Lung (tissue), 12 donors: Measurements from ENCODE around the gene GRB14. TPM values are rescaled to one million over a fixed set of nuclear protein-coding genes. Genes with fewer than 3 reads are reported as not detected.
A peak's percentile ranks its signal among the peaks of the same experiment; 100 is the strongest.

Experiments
- ATAC-seq: fragments of 200-7000 bp; cut with Tn5 transposase; one replicate; pipeline ENCODE4 v1.9.1; 2020; ENCODE audit warnings: moderate number of reproducible peaks; ENCODE audit not compliant: insufficient read depth, low FRiP score
- DNase-seq, 3 donors: peaks; one replicate each; pipeline ENCODE4 v3.0.0-alpha.2; 2013 to 2017
- H3K27ac ChIP-seq, 2 donors: one replicate each; pipeline ENCODE4 v1.5.1; 2013; ENCODE audit warnings: mild to moderate bottlenecking in 2 of 2, moderate library complexity in 2 of 2, control low read depth in 1 of 2, inconsistent platforms in 1 of 2, low read depth in 1 of 2, low read length in 1 of 2
- H3K27me3 ChIP-seq, 3 donors: one replicate each; pipeline ENCODE4 v1.5.1; 2013; ENCODE audit warnings: low read length in 2 of 3; ENCODE audit not compliant: control insufficient read depth in 3 of 3, insufficient read depth in 3 of 3
- H3K36me3 ChIP-seq, 4 donors: one replicate each; pipeline ENCODE4 v1.5.1; 2013; ENCODE audit warnings: low read length in 4 of 4, mild to moderate bottlenecking in 1 of 4, moderate library complexity in 1 of 4; ENCODE audit not compliant: control insufficient read depth in 4 of 4, insufficient read depth in 4 of 4
- H3K4me1 ChIP-seq, 5 donors: one replicate each; pipeline ENCODE4 v1.5.1; 2013; ENCODE audit warnings: low read length in 5 of 5, mild to moderate bottlenecking in 2 of 5, moderate library complexity in 1 of 5; ENCODE audit not compliant: control insufficient read depth in 5 of 5, insufficient read depth in 5 of 5
- H3K4me3 ChIP-seq: one replicate; pipeline ENCODE4 v1.5.1; 2013; ENCODE audit warnings: mild to moderate bottlenecking, control low read depth, moderate library complexity
- H3K9ac ChIP-seq, 2 donors: one replicate each; pipeline ENCODE4 v1.5.1; 2013; ENCODE audit warnings: low read length in 2 of 2, control low read depth in 1 of 2; ENCODE audit not compliant: insufficient read depth in 1 of 2
- H3K9me3 ChIP-seq, 4 donors: one replicate each; pipeline ENCODE4 v1.5.1; 2013; ENCODE audit warnings: low read length in 3 of 4, mild to moderate bottlenecking in 1 of 4, moderate library complexity in 1 of 4; ENCODE audit not compliant: control insufficient read depth in 4 of 4, insufficient read depth in 3 of 4
- CTCF ChIP-seq: IDR thresholded peaks from 2 replicates; pipeline ENCODE4 v1.5.1; 2012; ENCODE audit warnings: mild to moderate bottlenecking; ENCODE audit errors: control extremely low read depth, extremely low read depth
- WGBS, 2 donors: extraction: QIAGEN DNeasy Blood & Tissue Kit; methylation state at CpG; one replicate each; pipeline ENCODE4 v1.1.7; 2013; 5-methylcytosine and 5-hydroxymethylcytosine counted together
- polyA plus RNA-seq, 2 donors: library from polyadenylated mRNA; stranded (reverse); fragments of 200-250 nt; gene quantifications; one replicate each; pipeline ENCODE4 v1.2.1, GENCODE V29; 2013
- total RNA-seq, 2 donors: library from RNA; depleted of rRNA in 1 of 2; stranded (reverse); fragments of >200 nt in 1 of 2; gene quantifications; one replicate each; pipeline ENCODE4 v1.2.1, GENCODE V29; 2014 to 2021
- donor health status: control.
- donor health status: control.
- donor health status: Bipolar disorder and iron deficiency.
- donor health status: healthy.
- donor health status: DM: yes; HTN: yes; CAD: no.

GRB14 gene
- total and polyA plus RNA-seq, 4 donors: 1.1 to 20.2 (median 5.2) TPM

GRCh38 chr2:164621764-164622105 lies 453 bp upstream of the GRB14 start:
- peak overlapping the region in 1 of 2 donors; percentile 79 for H3K27ac ChIP-seq
- 6 to 8% methylated on average over 8 to 13 of the region's 13 CpGs for WGBS, 2 donors
- H3K36me3 ChIP-seq: no peaks in the 10 kb centered on the region
- peak overlapping the region in 1 of 2 donors; percentile 31 for H3K9ac ChIP-seq
- peak overlapping the region; percentile 42 for H3K4me3 ChIP-seq
- DNase-seq (peak; percentile 15 to 34 (median 19)), ATAC-seq (no peak)
- no peaks in the 10 kb centered on the region for H3K9me3 ChIP-seq
- no peak for TF ChIP-seq CTCF
- H3K4me1 ChIP-seq: peaks cover 0 to 12% (median 0%) of the 10 kb centered on the region in 5 donors
- H3K27me3 ChIP-seq: peaks cover 0 to 9% (median 2%) of the 10 kb centered on the region in 3 donors

GRCh38 chr2:164620457-164620856 lies 825 bp downstream of the GRB14 start:
- Histone ChIP-seq H3K9ac (no peak overlapping the region), H3K36me3 (no peaks in the 10 kb centered on the region), H3K9me3 (no peaks in the 10 kb centered on the region), H3K4me3 (no peak overlapping the region), H3K27ac (no peak overlapping the region), H3K4me1 (peaks cover 0 to 12% (median 0%) of the 10 kb centered on the region in 5 donors), H3K27me3 (peaks cover 0 to 9% (median 2%) of the 10 kb centered on the region in 3 donors)
- peak in 1 of 3 donors; percentile 20 for DNase-seq
- no peak for TF ChIP-seq CTCF
- ATAC-seq: peak; percentile 2
- 20 to 21% methylated on average over 7 of the region's 7 CpGs for WGBS, 2 donors

- Histone ChIP-seq H3K27me3 (peaks cover 0 to 9% (median 2%) of the 10 kb centered on the region in 3 donors), H3K27ac (no peak overlapping the region), H3K9me3 (peaks cover 0 to 1% (median 0%) of the 10 kb centered on the region in 4 donors), H3K36me3 (no peaks in the 10 kb centered on the region), H3K9ac (no peak overlapping the region), H3K4me1 (no peaks in the 10 kb centered on the region), H3K4me3 (no peak overlapping the region)
- 75 to 84% methylated on average over 2 of the region's 2 CpGs for WGBS, 2 donors
- TF ChIP-seq CTCF: no peak
- ATAC-seq: no peak
- no peak for DNase-seq
These were observed 3.8 kb downstream of the GRB14 start for GRCh38 chr2:164617466-164617865.
